HG03521 (cell line): ENCODE data around the gene ALDH3B1.

Source experiments
- ATAC-seq: cut with Tn5 transposase; IDR thresholded peaks from one replicate; pipeline ENCODE4 v1.9.1; 2021; ENCODE audit warnings: mild to moderate bottlenecking, moderate library complexity; ENCODE audit not compliant: unreplicated experiment

Gene ALDH3B1

DNA sequence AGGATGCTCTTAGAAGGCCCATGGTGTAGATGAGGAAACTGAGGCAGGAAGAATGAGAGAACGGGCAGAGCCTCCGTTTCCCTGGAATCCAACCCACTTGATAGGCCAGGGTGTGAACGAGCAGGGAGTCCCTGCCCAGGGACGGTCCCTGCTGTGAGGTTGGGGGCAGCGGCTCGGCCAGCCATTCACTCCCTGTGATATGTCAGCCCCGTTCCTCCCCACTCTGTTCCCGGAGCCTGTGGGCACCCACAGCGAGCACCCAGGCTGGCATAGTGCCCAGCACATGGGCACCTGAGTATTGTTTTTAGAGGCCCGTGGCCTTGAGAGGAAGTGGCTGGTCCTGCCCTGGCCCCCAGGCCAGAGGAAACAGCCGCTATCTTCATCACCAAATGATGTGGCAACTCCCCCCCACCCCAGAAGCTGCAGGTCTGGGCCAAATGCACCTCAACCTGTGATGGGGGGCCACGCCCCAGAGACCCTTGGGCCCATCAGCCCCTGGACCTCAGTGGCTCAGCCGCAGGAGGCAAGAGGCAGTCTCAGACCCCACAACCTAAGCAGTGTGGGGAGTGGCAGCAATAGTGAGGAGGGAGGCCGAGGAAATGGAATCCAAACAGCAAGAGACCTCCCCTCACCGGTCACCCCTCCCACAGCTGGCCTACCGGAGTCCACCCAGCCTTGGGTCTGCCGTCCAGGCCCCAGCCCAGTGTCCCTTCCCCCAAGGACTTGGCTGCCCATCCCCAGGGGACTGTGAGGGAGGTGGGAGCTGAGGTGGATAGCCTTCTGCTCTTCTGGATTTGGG is 2.1 kb downstream of the ALDH3B1 start:
- no peak for ATAC-seq

DNA sequence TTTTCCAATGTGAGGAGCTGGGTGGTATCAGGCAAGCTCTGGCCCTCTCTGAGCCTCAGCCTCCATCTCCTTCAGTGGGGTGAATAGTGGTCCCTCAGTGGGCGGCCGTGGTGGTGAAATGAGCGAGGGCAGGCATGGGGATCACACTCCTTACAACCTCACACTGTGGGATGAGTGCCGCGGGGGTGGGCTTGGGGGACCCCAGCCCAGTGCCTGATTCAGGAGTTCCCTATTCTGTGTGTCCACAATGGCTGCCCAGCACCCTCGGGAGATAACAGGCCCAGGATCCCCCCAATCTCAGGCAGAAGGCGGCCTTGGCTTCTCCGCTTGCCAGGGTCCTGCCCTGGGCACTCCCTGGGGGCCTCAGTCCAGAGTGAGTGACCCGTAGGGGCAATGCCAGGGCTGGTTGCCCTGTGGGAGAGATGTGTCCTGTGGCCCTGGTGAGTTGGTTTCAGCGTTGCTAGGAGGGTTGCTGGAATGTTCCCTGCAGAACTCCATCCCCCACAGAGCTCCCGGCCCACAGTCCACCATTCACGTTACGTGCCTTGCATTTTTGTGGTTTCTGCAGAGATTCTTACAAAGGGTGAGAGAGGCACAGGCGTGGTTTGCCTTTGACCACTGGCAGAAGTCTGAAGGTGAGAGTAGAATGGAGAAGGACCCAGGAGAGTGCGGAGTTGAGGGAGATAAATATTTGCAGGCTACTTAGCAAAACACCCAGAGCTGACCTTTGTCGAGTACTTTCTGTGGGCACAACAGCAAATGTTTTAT is 2.9 kb downstream of the ALDH3B1 start:
- no peak for ATAC-seq

DNA sequence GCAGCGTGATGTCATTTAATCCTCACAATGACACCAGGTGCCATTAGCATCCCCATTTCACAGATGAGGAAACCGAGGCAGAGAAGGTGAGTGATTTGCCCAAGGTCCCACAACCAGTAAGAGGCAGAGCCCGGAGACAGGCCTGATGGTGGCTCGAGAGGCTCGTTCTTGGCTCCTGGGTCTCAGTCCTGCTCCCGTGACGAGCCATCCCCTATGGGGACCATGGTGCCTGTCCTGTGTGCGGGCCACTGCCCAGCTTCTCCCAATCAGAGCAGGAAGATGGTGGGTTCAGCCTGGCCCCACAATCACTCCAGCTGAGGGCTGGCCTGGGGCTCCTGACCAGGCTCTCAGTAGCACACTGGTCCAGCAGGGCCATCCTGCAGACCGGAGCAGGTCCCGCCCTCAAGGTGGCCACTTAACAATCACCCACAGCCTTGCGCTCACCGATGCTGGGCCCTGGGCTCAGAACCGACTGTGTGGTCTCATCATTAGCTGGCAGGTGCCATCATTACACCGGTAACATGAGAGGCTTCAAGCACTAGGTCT is 3.6 kb downstream of the ALDH3B1 start:
- no peak for ATAC-seq

DNA sequence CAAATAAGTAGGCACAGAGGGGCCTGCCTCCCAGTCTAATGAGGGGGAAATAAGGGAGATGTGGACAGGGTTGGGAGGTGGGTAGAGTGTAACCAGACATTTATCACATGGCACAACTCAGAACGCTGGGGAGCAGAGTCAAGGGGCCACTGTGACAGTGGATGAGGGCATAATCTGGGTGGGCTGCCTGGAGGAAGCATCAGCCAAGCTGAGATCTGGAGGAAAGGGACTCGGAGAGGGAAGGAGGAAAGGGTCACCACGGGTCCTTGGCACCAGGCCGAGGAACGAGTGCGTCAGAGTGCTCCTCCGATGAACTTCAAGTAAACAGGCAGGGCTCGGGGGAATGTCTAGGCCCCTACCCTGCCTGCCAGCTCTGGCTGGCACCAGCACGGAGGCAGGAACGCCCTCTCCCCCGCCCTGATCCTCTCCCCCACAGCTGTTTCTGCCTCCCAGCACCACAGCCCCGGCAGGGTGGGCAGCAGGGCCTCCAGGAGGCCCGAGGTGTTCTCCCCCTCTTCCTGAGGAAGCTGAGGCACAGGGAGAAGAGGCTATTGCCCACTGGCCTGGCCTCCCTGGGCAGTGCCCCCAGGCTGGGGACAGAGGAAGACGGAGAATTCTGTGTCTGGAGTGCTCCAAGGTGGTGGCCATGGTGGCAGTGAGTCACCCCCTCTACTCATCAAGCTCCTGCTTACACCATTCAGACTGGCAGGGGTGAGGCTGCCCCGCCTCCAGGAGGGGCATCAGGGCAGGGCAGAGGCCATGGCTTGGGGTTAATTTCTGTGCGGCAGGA is 4.2 kb downstream of the ALDH3B1 start:
- no peak for ATAC-seq

DNA sequence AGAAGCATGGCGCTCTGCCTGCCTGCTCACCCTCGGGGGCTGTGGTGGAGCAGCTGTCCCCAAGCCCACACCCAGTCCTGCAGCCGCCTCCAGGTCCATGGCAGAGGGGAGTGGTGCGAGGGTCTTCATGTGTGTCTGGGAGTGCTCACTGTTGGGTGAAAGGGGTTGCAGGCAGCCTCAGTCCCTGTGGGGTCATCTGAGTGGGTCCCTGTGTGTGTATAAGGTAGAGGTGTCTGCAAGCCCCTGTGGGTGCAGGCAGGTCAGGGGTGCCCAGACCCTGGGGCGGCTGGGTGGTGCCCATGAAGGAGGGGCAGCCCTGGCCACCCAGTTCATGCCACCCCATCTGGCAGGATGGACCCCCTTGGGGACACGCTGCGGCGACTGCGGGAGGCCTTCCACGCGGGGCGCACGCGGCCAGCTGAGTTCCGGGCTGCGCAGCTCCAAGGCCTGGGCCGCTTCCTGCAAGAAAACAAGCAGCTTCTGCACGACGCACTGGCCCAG is 4.9 kb downstream of the ALDH3B1 start:
- ATAC-seq: no peak

DNA sequence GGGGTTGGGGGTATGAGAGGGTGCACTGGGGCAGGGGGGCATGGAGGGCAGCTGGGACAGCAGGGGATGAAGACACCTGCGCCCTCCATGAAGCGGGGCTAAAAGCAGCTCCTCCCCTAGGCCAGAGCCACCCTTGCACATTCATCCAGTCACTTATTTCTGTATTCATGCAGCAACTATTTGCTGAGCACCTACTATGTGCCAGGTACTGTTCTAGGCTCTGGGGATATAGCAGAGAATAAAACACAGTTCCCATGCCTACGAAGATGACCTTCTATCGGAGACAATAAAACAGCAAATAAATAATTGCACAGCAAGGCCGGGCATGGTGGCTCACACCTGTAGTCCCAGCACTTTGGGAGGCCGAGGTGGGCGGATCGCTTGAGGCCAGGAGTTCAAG is 5.3 kb downstream of the ALDH3B1 start:
- no peak for ATAC-seq

DNA sequence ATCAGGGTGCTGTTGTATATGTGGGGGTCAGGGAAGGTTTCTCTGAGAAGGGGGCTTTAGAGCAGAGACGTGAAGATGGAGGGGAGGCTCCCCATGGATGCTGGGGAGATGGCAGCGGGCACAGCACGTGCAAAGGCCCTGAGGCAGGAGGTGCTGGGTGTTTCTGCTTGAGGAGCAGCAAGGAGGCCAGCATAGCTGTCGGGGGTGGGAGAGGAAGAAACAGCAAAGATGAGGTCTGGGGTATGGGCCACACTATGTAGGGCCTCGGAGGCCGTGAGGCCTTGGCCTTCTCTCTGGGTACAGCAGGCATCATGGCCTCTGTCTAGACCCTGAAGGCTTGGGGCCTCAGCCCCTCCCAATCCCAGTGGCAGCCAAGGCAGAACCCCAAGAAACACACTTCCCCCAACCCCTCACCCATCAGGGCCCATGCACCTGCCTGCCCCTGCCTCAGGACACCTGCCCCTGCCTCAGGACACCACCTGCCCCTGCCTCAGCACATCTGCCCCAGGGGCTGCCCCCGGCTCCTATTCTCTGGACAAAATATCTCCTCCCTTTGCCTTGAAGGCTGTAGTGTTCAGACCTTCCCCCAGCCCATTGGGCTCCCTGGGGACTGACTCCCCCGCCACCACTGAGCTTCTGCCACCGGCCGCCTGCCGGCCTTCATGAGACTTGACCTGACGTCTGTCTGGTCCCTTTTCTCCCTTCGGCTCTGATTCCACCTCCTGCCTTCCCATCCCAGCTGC is 6.2 kb downstream of the ALDH3B1 start:
- ATAC-seq: no peak

DNA sequence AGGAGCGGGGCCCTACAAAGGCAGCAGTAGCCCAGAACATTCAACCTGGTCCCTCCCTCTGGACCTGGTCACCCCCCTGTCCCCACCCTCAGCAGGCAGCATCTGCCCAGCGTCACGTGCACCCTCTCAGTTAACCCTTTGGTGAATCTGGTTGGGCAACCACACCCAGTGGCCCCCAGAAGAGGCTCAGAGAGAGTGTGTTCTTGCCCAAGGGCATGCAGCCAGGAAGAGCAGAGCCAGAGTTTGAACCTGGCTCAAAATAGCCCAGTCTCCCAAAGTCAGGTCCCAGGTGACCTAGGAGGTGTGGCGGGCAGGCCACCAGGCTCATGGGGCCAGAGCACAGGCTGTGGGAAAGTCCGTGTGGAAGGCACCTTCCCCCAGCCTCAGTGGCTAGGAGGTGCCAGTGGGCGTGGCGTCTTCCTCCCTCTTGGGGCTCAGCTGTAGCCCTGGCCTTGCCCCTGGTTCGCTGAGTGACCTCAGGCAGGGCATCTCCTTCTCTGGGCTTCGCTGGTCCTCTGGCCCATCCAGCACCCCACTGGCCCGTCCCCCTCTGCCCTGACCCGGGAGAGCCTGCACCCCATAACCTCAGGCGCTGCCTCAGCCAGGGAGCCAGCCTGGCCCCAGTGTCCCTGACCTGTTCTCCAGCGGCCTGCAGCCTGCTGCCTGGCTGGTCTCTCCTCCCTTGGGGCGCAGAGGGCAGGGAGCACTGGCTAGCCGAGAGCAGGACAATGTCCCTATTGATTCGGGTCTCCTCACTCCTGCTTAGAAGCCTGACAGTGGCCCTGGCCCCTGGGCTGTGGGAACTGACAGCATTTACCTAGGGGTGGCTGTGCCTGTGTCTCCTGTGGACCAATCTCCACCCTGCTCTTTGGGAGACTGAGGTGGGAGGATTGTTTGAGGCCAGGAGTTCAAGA is 7.0 kb downstream of the ALDH3B1 start:
- no peak for ATAC-seq

DNA sequence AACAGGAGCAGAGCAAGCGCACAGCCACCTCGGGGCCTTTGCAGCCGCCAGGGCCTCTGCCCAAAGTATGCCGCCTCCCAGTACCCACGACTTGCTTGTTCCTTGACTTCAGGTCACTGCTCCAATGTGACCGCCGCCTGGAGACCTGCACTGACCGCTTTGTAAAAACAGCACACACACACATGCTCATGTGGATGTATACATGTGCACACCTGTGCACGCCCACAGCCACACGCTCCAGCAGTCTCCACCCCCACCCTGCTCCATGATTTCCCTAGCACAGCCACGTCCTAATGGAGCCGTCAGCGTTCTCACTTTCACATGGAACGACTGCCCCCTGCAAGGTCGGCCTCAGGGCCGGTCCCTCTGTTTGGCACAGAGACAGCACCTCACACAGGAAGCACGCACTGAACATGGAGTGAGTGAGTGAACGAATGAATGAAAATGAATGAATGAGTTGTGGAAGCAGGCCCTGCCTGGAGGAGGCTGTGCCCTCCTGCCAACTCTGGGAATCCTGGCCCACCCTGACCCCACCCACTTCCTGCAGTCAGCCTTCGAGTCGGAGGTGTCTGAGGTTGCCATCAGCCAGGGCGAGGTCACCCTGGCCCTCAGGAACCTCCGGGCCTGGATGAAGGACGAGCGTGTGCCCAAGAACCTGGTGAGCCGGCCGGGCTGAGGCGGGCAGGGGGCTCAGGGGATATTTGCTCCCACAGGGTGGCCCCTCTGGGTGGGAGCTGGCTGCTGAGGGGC is 8.0 kb downstream of the ALDH3B1 start:
- ATAC-seq: no peak

DNA sequence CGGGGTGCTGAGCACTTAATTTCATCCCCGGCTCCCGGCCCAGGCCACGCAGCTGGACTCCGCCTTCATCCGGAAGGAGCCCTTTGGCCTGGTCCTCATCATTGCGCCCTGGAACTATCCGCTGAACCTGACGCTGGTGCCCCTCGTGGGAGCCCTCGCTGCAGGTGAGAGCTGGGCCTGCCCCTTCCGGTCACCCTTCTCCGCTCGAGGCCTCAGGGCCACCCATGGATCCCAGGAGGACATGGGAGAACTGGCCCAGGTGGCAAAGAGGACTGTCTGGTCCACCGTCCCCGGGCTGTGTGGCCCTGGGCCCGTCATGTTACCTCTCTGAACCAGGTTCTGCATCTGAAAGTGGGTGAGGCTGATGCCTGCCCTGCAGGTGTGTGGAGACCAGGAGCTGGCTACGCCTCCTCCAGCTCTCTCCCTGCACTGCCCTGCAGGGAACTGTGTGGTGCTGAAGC is 8.6 kb downstream of the ALDH3B1 start:
- ATAC-seq: no peak

DNA sequence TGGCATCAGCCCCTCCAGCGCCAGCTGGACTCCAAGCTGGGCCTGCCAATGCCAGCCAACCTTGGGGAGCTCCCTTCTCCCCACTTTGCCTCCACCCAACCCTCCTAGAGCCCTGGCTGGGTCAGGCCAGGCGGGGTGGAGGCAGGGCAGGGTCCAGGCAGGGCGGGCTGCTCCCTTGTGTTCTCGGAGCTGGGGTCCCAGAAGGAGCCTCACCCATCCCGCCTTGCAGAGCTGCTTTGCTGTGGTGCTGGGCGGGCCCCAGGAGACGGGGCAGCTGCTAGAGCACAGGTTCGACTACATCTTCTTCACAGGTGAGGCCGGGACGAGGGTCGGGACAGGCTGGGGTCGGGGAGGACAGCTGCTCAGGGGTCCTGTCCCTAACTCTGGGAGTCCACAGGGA is 9.4 kb downstream of the ALDH3B1 start:
- no peak for ATAC-seq

DNA sequence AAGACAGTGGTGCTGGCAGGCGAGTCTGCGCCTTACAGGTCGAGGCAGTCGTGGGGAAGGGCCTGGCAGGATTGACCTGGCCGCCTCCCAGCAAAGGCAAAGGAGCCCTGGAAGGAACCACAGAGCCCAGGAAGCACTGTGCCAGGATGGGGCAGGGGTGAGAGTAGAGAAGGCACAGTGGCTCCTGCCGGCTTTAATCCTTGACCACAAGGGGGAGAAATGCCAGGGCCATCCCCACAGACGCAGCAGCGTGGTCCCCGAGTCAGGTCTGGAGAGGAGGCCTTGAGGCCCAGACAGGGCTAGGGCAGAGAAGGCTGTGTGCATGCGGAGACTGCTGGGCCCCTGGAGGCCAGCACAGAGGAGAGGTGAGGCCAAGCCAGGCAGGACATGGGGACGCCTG is 10.4 kb downstream of the ALDH3B1 start:
- no peak for ATAC-seq

DNA sequence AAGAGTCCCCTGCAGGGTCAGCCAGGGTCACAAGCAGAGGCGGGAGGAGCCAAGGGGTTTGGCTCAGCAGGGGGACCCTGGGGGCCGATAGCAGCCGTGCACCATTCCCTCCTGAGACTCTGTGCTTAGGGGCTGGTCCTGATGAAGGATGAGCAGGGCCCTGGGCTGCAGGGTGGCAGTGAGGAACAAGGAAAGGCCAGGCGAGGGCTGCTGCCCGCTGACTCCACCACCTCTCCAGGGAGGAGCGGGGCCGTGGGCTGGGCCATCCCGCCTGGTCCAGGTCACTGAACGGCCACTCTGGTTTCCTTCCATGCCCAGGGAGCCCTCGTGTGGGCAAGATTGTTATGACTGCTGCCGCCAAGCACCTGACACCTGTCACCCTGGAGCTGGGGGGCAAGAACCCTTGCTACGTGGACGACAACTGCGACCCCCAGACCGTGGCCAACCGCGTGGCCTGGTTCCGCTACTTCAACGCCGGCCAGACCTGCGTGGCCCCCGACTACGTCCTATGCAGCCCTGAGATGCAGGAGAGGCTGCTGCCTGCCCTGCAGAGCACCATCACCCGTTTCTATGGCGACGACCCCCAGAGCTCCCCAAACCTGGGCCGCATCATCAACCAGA is 11.2 kb downstream of the ALDH3B1 start:
- no peak for ATAC-seq

DNA sequence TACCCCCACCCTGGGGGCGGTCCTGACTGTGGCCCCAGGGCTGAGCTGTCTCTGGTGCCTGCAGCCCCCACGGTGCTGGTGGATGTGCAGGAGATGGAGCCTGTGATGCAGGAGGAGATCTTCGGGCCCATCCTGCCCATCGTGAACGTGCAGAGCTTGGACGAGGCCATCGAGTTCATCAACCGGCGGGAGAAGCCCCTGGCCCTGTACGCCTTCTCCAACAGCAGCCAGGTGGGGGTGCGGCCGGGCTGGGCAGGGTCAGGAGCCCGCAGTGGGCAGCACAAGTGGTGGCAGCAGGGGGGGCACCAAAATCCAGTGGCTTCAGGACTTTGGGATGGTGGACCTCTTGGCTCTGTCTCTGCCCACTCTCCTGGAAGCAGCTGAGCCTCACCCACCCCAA is 12.4 kb downstream of the ALDH3B1 start:
- no peak for ATAC-seq

DNA sequence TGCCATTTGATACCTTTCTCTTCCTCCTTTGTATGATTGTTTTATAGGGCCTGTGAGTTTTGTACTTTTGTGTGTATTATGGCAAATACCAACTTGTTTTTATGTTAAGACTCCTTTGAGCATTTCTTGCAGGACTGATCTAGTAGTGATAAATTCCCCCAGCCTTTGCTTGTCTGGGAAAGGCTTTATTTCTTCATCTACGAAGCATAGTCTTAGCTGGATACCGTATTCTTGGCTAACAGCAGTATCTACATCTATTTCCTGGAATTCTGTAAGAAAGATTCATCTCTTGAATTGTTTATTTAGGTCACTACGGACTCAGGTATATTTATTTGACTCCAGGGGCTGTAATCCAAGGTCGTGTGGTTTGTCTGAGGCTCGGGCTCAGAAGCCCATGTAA is 14.4 kb downstream of the ALDH3B1 start:
- ATAC-seq: no peak

DNA sequence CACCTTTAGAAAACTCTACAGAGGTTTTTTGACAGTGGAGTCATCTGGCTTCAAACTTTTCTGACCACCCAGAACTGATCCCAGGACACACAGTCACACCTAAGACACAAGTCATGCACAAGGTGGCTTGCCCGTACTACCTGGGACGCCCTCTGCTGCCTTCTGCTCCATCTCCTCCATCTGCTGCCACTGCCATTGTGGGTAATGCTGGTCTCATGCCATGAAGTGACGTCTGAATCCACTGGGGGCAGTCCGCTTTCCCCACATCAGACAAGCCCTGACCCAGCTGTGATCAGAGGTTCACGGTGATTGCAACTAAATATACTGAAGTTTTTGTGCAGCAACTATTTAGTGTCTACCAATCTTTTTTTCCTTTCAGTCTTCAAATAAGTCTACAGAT is 14.9 kb downstream of the ALDH3B1 start:
- no peak for ATAC-seq

DNA sequence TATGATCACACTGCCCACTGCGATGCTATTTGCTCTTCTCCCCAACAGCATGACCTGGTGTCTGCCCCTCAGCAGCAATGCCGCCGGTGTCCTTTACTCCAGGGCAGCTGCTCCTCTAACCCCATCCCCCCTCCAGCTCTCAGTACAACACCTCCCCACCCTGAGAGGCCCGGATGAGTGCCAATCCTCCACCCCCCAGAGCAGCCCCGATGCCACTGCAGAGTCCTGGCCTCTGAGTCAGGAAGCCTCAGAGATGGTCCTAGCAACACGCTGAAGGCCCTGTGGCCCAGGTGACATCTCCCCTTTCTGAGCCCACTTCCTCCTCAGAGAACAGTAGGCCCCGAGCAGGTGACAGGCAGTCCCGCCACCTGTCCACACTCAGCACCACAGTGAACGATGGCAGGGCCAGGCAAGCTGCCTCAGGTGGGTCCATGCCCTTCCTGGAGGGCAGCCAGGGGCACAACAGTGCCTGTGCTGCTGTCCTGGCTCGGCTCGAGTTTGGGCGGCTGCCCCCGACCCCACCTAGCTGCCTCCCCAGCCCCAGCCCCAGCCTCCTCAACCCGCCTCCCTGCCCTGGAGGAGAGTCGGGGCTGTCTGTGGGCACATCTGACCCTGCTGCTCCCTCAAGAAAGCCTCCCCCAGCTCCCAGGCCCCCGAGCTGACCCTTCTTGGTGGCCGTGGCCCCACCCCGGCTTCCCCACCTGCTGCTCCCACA is 16.4 kb downstream of the ALDH3B1 start:
- ATAC-seq: no peak

DNA sequence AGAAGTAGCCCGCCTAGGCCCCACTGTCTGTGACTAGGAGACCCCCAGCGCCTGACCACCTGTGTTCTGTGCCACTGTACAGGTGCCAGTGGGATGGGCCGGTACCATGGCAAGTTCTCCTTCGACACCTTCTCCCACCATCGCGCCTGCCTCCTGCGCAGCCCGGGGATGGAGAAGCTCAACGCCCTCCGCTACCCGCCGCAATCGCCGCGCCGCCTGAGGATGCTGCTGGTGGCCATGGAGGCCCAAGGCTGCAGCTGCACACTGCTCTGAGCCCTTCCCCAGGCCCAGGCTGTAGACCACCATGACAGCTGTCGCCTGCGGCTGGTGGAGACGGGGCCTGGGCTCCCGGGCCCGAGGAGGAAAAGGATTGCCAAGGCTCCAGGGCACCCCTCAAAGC is 17.5 kb downstream of the ALDH3B1 start:
- no peak for ATAC-seq
